ENCODE data around the gene LDB3. TPM values are rescaled to one million over a fixed set of nuclear protein-coding genes. Genes with fewer than 3 reads are reported as not detected.

LDB3 gene
- total RNA-seq, 1 donor from 2014 or later, result 0.10 TPM

- intact Hi-C loops (cut with micrococcal nuclease), result no loop called here
- no peak for DNase-seq (ENCODE audit: low spot score)
- Mint-ChIP-seq H3K4me1 (ENCODE audit: low read depth) (no peaks in the 10 kb centered on the region), H3K27me3 (ENCODE audit: insufficient read depth) (no peaks in the 10 kb centered on the region), H3K27ac (no peak within 1 kb of the TSS), H3K4me3 (no peak within 1 kb of the TSS), H3K36me3 (ENCODE audit: low read depth) (no peaks in the 10 kb centered on the region), H3K9me3 (no peaks in the 10 kb centered on the region)
Measured at GRCh38 chr10:86654411-86655172, 13.7 kb upstream of the LDB3 start, which contains the start of gene OPN4. Gene OPN4 (plus strand): TSS chr10:86654547. CDS start chr10:86654784, 237 bp downstream.

GRCh38 chr10:86655173-86655540 is 13.2 kb upstream of the LDB3 start:
- Mint-ChIP-seq H3K36me3 (ENCODE audit: low read depth) (no peaks in the 10 kb centered on the region), H3K27ac (no peak overlapping the region), H3K27me3 (ENCODE audit: insufficient read depth) (no peaks in the 10 kb centered on the region), H3K9me3 (no peaks in the 10 kb centered on the region), H3K4me1 (ENCODE audit: low read depth) (no peaks in the 10 kb centered on the region), H3K4me3 (no peak overlapping the region)
- intact Hi-C loops (cut with micrococcal nuclease), result no loop called here
- DNase-seq (ENCODE audit: low spot score), result no peak

GRCh38 chr10:86655596-86655995 is 12.7 kb upstream of the LDB3 start:
- DNase-seq (ENCODE audit: low spot score), result no peak
- Mint-ChIP-seq H3K9me3 (no peaks in the 10 kb centered on the region), H3K36me3 (ENCODE audit: low read depth) (no peaks in the 10 kb centered on the region), H3K4me3 (no peak overlapping the region), H3K27ac (no peak overlapping the region), H3K4me1 (ENCODE audit: low read depth) (no peaks in the 10 kb centered on the region), H3K27me3 (ENCODE audit: insufficient read depth) (no peaks in the 10 kb centered on the region)
- intact Hi-C loops (cut with micrococcal nuclease), result no loop called here

GRCh38 chr10:86657011-86657395 is 11.3 kb upstream of the LDB3 start:
- Mint-ChIP-seq H3K4me1 (ENCODE audit: low read depth) (no peaks in the 10 kb centered on the region), H3K4me3 (no peak overlapping the region), H3K9me3 (no peaks in the 10 kb centered on the region), H3K36me3 (ENCODE audit: low read depth) (no peaks in the 10 kb centered on the region), H3K27ac (no peak overlapping the region), H3K27me3 (ENCODE audit: insufficient read depth) (no peaks in the 10 kb centered on the region)
- no peak for DNase-seq (ENCODE audit: low spot score)
- intact Hi-C loops (cut with micrococcal nuclease), result no loop called here

- H3K36me3 Mint-ChIP-seq (ENCODE audit: low read depth), result no peaks in the 10 kb centered on the region
- H3K27me3 Mint-ChIP-seq (ENCODE audit: insufficient read depth), result no peaks in the 10 kb centered on the region
- no peaks in the 10 kb centered on the region for H3K4me1 Mint-ChIP-seq (ENCODE audit: low read depth)
- H3K9me3 Mint-ChIP-seq, result no peaks in the 10 kb centered on the region
- intact Hi-C loops (cut with micrococcal nuclease), result no loop called here
- no peak for DNase-seq (ENCODE audit: low spot score)
- no peak overlapping the region for H3K4me3 Mint-ChIP-seq
- no peak overlapping the region for H3K27ac Mint-ChIP-seq
Measured at GRCh38 chr10:86657396-86658011, 10.8 kb upstream of the LDB3 start.

- H3K4me1 Mint-ChIP-seq (ENCODE audit: low read depth), result no peaks in the 10 kb centered on the region
Measured at GRCh38 chr10:86658261-86658741, 10.0 kb upstream of the LDB3 start.

GRCh38 chr10:86658751-86659150 is 9.6 kb upstream of the LDB3 start:
- H3K4me3 Mint-ChIP-seq, result no peak overlapping the region
- no peaks in the 10 kb centered on the region for H3K4me1 Mint-ChIP-seq (ENCODE audit: low read depth)
- no peaks in the 10 kb centered on the region for H3K36me3 Mint-ChIP-seq (ENCODE audit: low read depth)
- H3K27ac Mint-ChIP-seq, result no peak overlapping the region
- no peak for DNase-seq (ENCODE audit: low spot score)
- H3K9me3 Mint-ChIP-seq, result no peaks in the 10 kb centered on the region
- H3K27me3 Mint-ChIP-seq (ENCODE audit: insufficient read depth), result no peaks in the 10 kb centered on the region
- intact Hi-C loops (cut with micrococcal nuclease), result no loop called here

More at GRCh38 chr10:86658261-86658741, 10.0 kb upstream of the LDB3 start:
- intact Hi-C loops (cut with micrococcal nuclease), result no loop called here
- Mint-ChIP-seq H3K9me3 (no peaks in the 10 kb centered on the region), H3K27ac (no peak overlapping the region), H3K36me3 (ENCODE audit: low read depth) (no peaks in the 10 kb centered on the region), H3K4me3 (no peak overlapping the region), H3K27me3 (ENCODE audit: insufficient read depth) (no peaks in the 10 kb centered on the region)
- no peak for DNase-seq (ENCODE audit: low spot score)

GRCh38 chr10:86659161-86659691 is 9.1 kb upstream of the LDB3 start:
- Mint-ChIP-seq H3K9me3 (no peaks in the 10 kb centered on the region), H3K4me3 (no peak overlapping the region), H3K27me3 (ENCODE audit: insufficient read depth) (no peaks in the 10 kb centered on the region), H3K27ac (no peak overlapping the region), H3K4me1 (ENCODE audit: low read depth) (no peaks in the 10 kb centered on the region), H3K36me3 (ENCODE audit: low read depth) (no peaks in the 10 kb centered on the region)
- intact Hi-C loops (cut with micrococcal nuclease), result no loop called here
- no peak for DNase-seq (ENCODE audit: low spot score)

GRCh38 chr10:86659721-86660453 is 8.4 kb upstream of the LDB3 start:
- Mint-ChIP-seq H3K36me3 (ENCODE audit: low read depth) (no peaks in the 10 kb centered on the region), H3K27me3 (ENCODE audit: insufficient read depth) (no peaks in the 10 kb centered on the region)

GRCh38 chr10:86661161-86662025 is 6.9 kb upstream of the LDB3 start:
- intact Hi-C loops (cut with micrococcal nuclease), result no loop called here
- no peak overlapping the region for H3K4me3 Mint-ChIP-seq
- H3K9me3 Mint-ChIP-seq, result no peaks in the 10 kb centered on the region
- H3K4me1 Mint-ChIP-seq (ENCODE audit: low read depth), result no peaks in the 10 kb centered on the region
- no peak for DNase-seq (ENCODE audit: low spot score)
- H3K27ac Mint-ChIP-seq, result no peak overlapping the region
- no peaks in the 10 kb centered on the region for H3K27me3 Mint-ChIP-seq (ENCODE audit: insufficient read depth)
- H3K36me3 Mint-ChIP-seq (ENCODE audit: low read depth), result no peaks in the 10 kb centered on the region

More at GRCh38 chr10:86659721-86660453, 8.4 kb upstream of the LDB3 start:
- no peak for DNase-seq (ENCODE audit: low spot score)
- H3K27ac Mint-ChIP-seq, result no peak overlapping the region
- intact Hi-C loops (cut with micrococcal nuclease), result no loop called here
- no peak overlapping the region for H3K4me3 Mint-ChIP-seq
- no peaks in the 10 kb centered on the region for H3K4me1 Mint-ChIP-seq (ENCODE audit: low read depth)
- H3K9me3 Mint-ChIP-seq, result no peaks in the 10 kb centered on the region

GRCh38 chr10:86662186-86663045 is 5.9 kb upstream of the LDB3 start:
- DNase-seq (ENCODE audit: low spot score), result no peak
- Mint-ChIP-seq H3K27ac (no peak overlapping the region), H3K36me3 (ENCODE audit: low read depth) (no peaks in the 10 kb centered on the region), H3K27me3 (ENCODE audit: insufficient read depth) (no peaks in the 10 kb centered on the region), H3K4me3 (no peak overlapping the region), H3K4me1 (ENCODE audit: low read depth) (no peaks in the 10 kb centered on the region), H3K9me3 (no peaks in the 10 kb centered on the region)
- intact Hi-C loops (cut with micrococcal nuclease), result no loop called here

- intact Hi-C loops (cut with micrococcal nuclease), result no loop called here
- DNase-seq (ENCODE audit: low spot score), result no peak
- Mint-ChIP-seq H3K4me3 (no peak overlapping the region), H3K4me1 (ENCODE audit: low read depth) (no peaks in the 10 kb centered on the region), H3K27me3 (ENCODE audit: insufficient read depth) (no peaks in the 10 kb centered on the region), H3K27ac (no peak overlapping the region), H3K9me3 (no peaks in the 10 kb centered on the region), H3K36me3 (ENCODE audit: low read depth) (no peaks in the 10 kb centered on the region)
Measured at GRCh38 chr10:86663046-86663345, 5.3 kb upstream of the LDB3 start.
